Transverse colon (tissue), 4 donors: ENCODE data around the gene MDM2. TPM values are rescaled to one million over a fixed set of nuclear protein-coding genes. Genes with fewer than 3 reads are reported as not detected.

ENCODE experiments used
- DNase-seq: peaks from one replicate; pipeline ENCODE4 v3.0.0-alpha.2; 2019
- H3K27ac ChIP-seq, 4 donors: fragments of 200-600 bp; sonication (generic); 2 replicates each; pipeline ENCODE4 v1.5.1; 2016 to 2018; ENCODE audit warnings: inconsistent platforms in 4 of 4
- H3K27me3 ChIP-seq: fragments of 200-600 bp; sonication (generic); 2 replicates; pipeline ENCODE4 v1.5.1; 2017; ENCODE audit warnings: inconsistent platforms
- H3K36me3 ChIP-seq, 4 donors: fragments of 200-600 bp; sonication (generic); 2 replicates each; pipeline ENCODE4 v1.5.1; 2017 to 2019; ENCODE audit warnings: inconsistent platforms in 4 of 4
- H3K4me1 ChIP-seq, 4 donors: fragments of 200-600 bp; sonication (generic); 2 replicates each; pipeline ENCODE4 v1.5.1; 2017 to 2020; ENCODE audit warnings: inconsistent platforms in 4 of 4
- H3K4me3 ChIP-seq, 4 donors: fragments of 200-600 bp; sonication (generic); 1 replicate in 1 of 4; 2 replicates in 3 of 4; pipeline versions ENCODE4 v1.5.1 to v1.6.1; 2017 to 2019; ENCODE audit warnings: inconsistent platforms in 4 of 4
- H3K9me3 ChIP-seq, 2 donors: fragments of 200-600 bp; sonication (generic); 2 replicates each; pipeline ENCODE4 v1.5.1; 2017 to 2019; ENCODE audit warnings: inconsistent platforms in 2 of 2
- EP300 ChIP-seq: sonication (generic); formaldehyde crosslinking; IDR thresholded peaks from one replicate; pipeline ENCODE4 v1.6.1; 2017; ENCODE audit warnings: antibody characterized with exemption, low read depth
- POLR2A ChIP-seq: fragments of 450-650 bp; IDR thresholded peaks from one replicate; pipeline ENCODE4 v1.6.1; 2016; ENCODE audit warnings: antibody characterized with exemption, mild to moderate bottlenecking, moderate library complexity
- POLR2AphosphoS5 ChIP-seq, 3 donors: sonication (generic); formaldehyde crosslinking; IDR thresholded peaks; one replicate each; pipeline ENCODE4 v1.6.1; 2016; ENCODE audit warnings: antibody characterized with exemption in 3 of 3
- WGBS, 2 donors: methylation state at CpG; one replicate each; pipeline ENCODE4 v1.1.5; 2018; ENCODE audit warnings: low coverage in 1 of 2; 5-methylcytosine and 5-hydroxymethylcytosine counted together
- in situ Hi-C, 4 donors: fragments of 200-750 bp; cut with MboI; loops; one replicate each; pipeline versions ENCODE4 v1.15.0 to v1.15.1; 2017; ENCODE audit warnings: low sequenced_read_pairs in 3 of 4, low pct_ligation_motif_present in 1 of 4, low pct_unique_long_range_greater_than_20kb in 1 of 4
- intact Hi-C: fragments of 100-400 bp; cut with DNase I; formaldehyde crosslinking; loops from one replicate; pipeline ENCODE4 v1.15.1; 2023; ENCODE audit warnings: low total_unique reads
- total RNA-seq, 4 donors: library from RNA; depleted of rRNA; stranded (reverse); fragments of >200 nt; gene quantifications; one replicate each; pipeline ENCODE4 v1.1.0, GENCODE V29; 2016
- TF ChIP-seq, protein P1 (sequence below), 5 experiments: fragments of 200-600 bp in 3 of 5; fragments of 450-650 bp in 2 of 5; sonication (generic) in 3 of 5; IDR thresholded peaks; 1 replicate in 2 of 5; 2 replicates in 3 of 5; pipeline ENCODE4 v1.5.1; 2016 to 2017; ENCODE audit warnings: antibody characterized with exemption in 5 of 5, inconsistent platforms in 3 of 5, mild to moderate bottlenecking in 2 of 5, moderate library complexity in 1 of 5

The MDM2 gene
- total RNA-seq, 4 donors from 2014 or later: 45.7 to 291 (median 220) TPM

DNA sequence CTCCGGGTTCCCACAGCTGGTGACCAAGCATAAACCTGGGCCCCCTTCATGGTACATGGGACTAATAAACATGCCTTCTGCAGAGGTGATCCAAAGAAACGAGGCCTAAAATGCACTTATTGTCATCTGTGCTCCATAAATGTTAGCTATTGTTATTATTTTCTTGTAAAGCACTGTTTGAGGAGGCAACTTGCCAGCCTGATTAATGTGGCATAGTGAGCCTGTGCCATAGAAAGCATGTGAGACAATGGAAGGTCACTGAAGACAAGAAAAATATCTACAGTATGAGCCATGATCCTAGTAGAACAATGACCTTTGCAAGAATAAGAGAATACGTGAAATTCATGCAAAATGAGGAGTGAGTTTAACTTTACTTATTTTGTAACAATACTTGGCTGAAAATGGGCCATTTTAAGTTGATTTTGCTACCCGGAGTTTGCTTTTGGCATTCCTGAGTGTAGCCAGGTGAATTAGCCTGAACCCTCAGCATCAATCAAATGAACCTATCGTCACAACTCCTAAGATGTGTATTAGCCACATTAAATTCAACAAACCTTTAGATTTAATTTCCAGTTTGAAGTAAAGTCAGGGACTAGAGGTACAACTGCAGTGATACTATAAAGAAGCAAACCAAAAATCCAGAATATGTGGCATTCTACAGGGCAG lies 72.8 kb downstream of the MDM2 start:
- TF ChIP-seq POLR2AphosphoS5 (IDR thresholded peaks at IDR 0.05) (no peak), POLR2A (no peak), EP300 (no peak)
- TF ChIP-seq, protein P1, sequence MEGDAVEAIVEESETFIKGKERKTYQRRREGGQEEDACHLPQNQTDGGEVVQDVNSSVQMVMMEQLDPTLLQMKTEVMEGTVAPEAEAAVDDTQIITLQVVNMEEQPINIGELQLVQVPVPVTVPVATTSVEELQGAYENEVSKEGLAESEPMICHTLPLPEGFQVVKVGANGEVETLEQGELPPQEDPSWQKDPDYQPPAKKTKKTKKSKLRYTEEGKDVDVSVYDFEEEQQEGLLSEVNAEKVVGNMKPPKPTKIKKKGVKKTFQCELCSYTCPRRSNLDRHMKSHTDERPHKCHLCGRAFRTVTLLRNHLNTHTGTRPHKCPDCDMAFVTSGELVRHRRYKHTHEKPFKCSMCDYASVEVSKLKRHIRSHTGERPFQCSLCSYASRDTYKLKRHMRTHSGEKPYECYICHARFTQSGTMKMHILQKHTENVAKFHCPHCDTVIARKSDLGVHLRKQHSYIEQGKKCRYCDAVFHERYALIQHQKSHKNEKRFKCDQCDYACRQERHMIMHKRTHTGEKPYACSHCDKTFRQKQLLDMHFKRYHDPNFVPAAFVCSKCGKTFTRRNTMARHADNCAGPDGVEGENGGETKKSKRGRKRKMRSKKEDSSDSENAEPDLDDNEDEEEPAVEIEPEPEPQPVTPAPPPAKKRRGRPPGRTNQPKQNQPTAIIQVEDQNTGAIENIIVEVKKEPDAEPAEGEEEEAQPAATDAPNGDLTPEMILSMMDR (IDR thresholded peaks at IDR 0.05): no peak
- no peak for DNase-seq
- peaks cover 0 to 17% (median 0%) of the 10 kb centered on the region in 4 donors for H3K36me3 ChIP-seq
- WGBS, 2 donors: 79 to 80% methylated on average over 5 of the region's 5 CpGs
- in situ Hi-C loops (no loop called here), intact Hi-C loops (no loop called here)
- H3K27me3 ChIP-seq: no peaks in the 10 kb centered on the region
- no peak overlapping the region for H3K4me3 ChIP-seq
- no peaks in the 10 kb centered on the region for H3K4me1 ChIP-seq
- peaks cover 0 to 4% of the 10 kb centered on the region in 2 donors for H3K9me3 ChIP-seq
- no peak overlapping the region for H3K27ac ChIP-seq

DNA sequence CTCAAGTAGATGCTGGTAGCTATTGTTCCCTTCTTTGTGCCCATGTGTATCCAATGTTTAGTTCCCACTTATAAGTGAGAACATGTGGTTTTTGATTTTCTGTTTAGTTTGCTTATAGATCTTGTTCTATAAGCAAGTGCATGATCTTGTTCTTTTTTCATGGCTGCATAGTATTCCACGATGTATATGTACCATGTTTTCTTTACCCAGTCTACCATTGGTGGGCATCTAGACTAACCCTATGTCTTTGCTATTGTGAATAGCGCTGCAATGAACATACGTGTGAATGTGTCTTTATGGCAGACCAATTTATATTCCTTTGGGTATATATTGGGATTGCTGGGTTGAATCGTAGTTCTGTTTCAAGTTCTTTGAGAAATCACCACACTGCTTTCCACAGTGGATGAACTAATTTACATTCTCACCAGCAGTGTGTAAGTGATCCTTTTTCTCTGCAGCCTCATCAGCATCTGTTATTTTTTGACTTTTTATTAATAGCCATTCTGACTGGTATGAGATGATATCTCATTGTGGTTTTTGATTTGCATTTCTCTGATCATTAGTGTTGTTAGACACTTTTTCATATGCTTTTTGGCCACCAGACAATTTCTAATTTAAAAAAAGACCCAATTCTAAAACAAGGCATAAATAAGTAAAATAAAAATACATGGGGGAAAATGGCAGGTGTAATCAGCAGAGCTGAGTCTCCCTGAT lies 74.4 kb downstream of the MDM2 start:
- Histone ChIP-seq H3K36me3 (peaks cover 0 to 17% (median 0%) of the 10 kb centered on the region in 4 donors), H3K4me3 (no peak overlapping the region), H3K4me1 (no peaks in the 10 kb centered on the region), H3K9me3 (peaks cover 0 to 4% of the 10 kb centered on the region in 2 donors), H3K27ac (no peak overlapping the region), H3K27me3 (no peaks in the 10 kb centered on the region)
- TF ChIP-seq, protein P1 (IDR thresholded peaks at IDR 0.05): no peak
- TF ChIP-seq EP300 (no peak), POLR2A (no peak), POLR2AphosphoS5 (IDR thresholded peaks at IDR 0.05) (no peak)
- DNase-seq: no peak
- in situ Hi-C loops: no loop called here
- WGBS, 2 donors: 92 to 100% methylated on average over 3 to 4 of the region's 4 CpGs
- intact Hi-C loops: no loop called here

DNA sequence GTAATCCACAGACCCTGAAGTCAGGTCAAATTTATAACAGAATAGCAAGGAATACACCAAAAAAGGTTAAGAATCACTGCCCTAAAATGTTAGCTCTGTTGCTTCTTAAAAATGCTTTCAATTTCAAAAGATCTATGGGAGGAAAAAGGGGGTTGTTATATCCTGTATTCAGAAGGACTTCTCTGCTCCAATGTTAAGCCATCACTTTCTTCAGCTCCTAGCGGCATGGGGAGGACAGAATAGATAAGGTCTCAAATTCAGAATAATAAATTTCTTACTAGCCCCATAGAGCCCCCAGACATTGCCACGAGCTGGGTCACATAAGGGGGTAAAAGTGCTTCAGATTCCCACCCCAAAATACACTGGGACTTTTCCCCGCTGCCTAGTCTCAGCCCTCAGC lies 75.2 kb downstream of the MDM2 start:
- Histone ChIP-seq H3K4me1 (no peaks in the 10 kb centered on the region), H3K4me3 (no peak overlapping the region), H3K27me3 (no peaks in the 10 kb centered on the region), H3K9me3 (peaks cover 0 to 4% of the 10 kb centered on the region in 2 donors), H3K36me3 (peaks cover 0 to 17% (median 0%) of the 10 kb centered on the region in 4 donors), H3K27ac (no peak overlapping the region)
- no peak for TF ChIP-seq POLR2A
- TF ChIP-seq EP300: no peak
- TF ChIP-seq POLR2AphosphoS5 (IDR thresholded peaks at IDR 0.05): no peak
- DNase-seq: no peak
- WGBS, 2 donors: 83 to 89% methylated on average over 2 to 3 of the region's 3 CpGs
- intact Hi-C loops (no loop called here), in situ Hi-C loops (no loop called here)

DNA sequence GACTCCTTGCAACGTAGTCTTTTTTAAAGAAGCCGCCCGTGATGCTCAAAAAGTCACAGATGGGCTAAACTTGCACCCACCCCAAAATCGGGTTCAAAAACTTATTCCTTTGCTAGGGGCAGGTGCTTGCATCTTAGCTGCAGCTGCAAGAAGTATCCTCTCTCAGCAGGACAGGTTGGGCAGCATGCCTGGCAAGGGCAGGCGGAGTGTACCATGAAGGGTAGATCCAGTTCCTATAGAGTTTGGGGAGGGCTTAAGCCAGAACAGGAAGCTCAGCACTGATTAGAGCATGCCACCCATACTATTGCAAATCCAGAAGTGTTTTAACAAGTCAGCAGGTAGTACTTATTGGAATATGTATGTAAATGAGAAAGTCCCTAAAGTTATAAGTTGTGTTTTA lies 76.3 kb downstream of the MDM2 start:
- Histone ChIP-seq H3K9me3 (no peaks in the 10 kb centered on the region), H3K4me3 (no peak overlapping the region), H3K27me3 (no peaks in the 10 kb centered on the region), H3K36me3 (peaks cover 0 to 10% (median 0%) of the 10 kb centered on the region in 4 donors), H3K4me1 (no peaks in the 10 kb centered on the region), H3K27ac (no peak overlapping the region)
- intact Hi-C loops: no loop called here
- DNase-seq: no peak
- TF ChIP-seq, protein P1 (IDR thresholded peaks at IDR 0.05): no peak
- TF ChIP-seq POLR2AphosphoS5 (IDR thresholded peaks at IDR 0.05) (no peak), EP300 (no peak), POLR2A (no peak)
- in situ Hi-C loops: no loop called here
- 90 to 100% methylated on average over 3 to 5 of the region's 5 CpGs for WGBS, 2 donors
